WTC11 (cell line): ENCODE results near the gene RCOR3. TPM values are rescaled to one million over a fixed set of nuclear protein-coding genes. Genes with fewer than 3 reads are reported as not detected.

ENCODE experiments used
- ATAC-seq: fragments of 200-7000 bp; cut with Tn5 transposase; 2 replicates; pipeline ENCODE4 v1.10.0; 2021; ENCODE audit warnings: mild to moderate bottlenecking, moderate library complexity
- CTCF ChIA-PET: fragments of 300-600 bp; sonication (Branson Sonifier 250); formaldehyde crosslinking; loops from one replicate; lab custom pipeline; 2021; ENCODE audit warnings: antibody characterized with exemption; lab: Charles Lee
- POLR2A ChIA-PET: fragments of 350-600 bp; sonication (Branson Sonifier 250); formaldehyde crosslinking; loops from one replicate; lab custom pipeline; 2021; ENCODE audit warnings: antibody characterized with exemption; lab: Charles Lee
- DNase-seq: peaks from one replicate; pipeline ENCODE4 v3.0.0; 2021; ENCODE audit warnings: low spot score
- H3K27ac Mint-ChIP-seq: 2 replicates; pipeline ENCODE4 v1.8.0; 2021; ENCODE audit warnings: mixed read lengths
- H3K27me3 Mint-ChIP-seq: 2 replicates; pipeline ENCODE4 v1.8.0; 2021; ENCODE audit warnings: low read depth, mild to moderate bottlenecking, moderate library complexity, mixed read lengths
- H3K36me3 Mint-ChIP-seq: 2 replicates; pipeline ENCODE4 v1.8.0; 2021; ENCODE audit warnings: mixed read lengths
- H3K4me1 Mint-ChIP-seq: 2 replicates; pipeline ENCODE4 v1.8.0; 2022; ENCODE audit warnings: mixed read lengths
- H3K4me3 Mint-ChIP-seq: 2 replicates; pipeline ENCODE4 v1.8.0; 2021; ENCODE audit warnings: mild to moderate bottlenecking, moderate library complexity, mixed read lengths
- H3K9me3 Mint-ChIP-seq: 2 replicates; pipeline ENCODE4 v1.8.0; 2021; ENCODE audit warnings: mixed read lengths
- CREM ChIP-seq: sonication (generic); formaldehyde crosslinking; IDR thresholded peaks from 2 replicates; pipeline ENCODE4 v1.8.1; 2022; ENCODE audit warnings: mild to moderate bottlenecking, missing genetic modification reagents, moderate library complexity
- ELF4 ChIP-seq: sonication (generic); formaldehyde crosslinking; IDR thresholded peaks from 2 replicates; pipeline ENCODE4 v1.8.1; 2022; ENCODE audit warnings: low read depth, mild to moderate bottlenecking, moderate library complexity, missing genetic modification reagents
- FOXP1 ChIP-seq: sonication (generic); formaldehyde crosslinking; IDR thresholded peaks from 2 replicates; pipeline ENCODE4 v1.8.0; 2022; ENCODE audit warnings: missing genetic modification reagents, mild to moderate bottlenecking, moderate library complexity, borderline replicate concordance
- GABPB1 ChIP-seq: sonication (generic); formaldehyde crosslinking; IDR thresholded peaks from 2 replicates; pipeline ENCODE4 v1.8.1; 2023; ENCODE audit warnings: mild to moderate bottlenecking, missing genetic modification reagents
- GTF2I ChIP-seq: fragments of 250-450 bp; sonication (Bioruptor Pico); conservative IDR thresholded peaks from 2 replicates; pipeline ENCODE4 v1.4.0; 2021; ENCODE audit warnings: mild to moderate bottlenecking
- HMGA2 ChIP-seq: fragments of 250-450 bp; sonication (Bioruptor Pico); IDR thresholded peaks from 2 replicates; pipeline ENCODE4 v1.4.0; 2021; ENCODE audit warnings: mild to moderate bottlenecking, moderate library complexity
- IRF2 ChIP-seq: sonication (generic); formaldehyde crosslinking; IDR thresholded peaks from 2 replicates; pipeline ENCODE4 v1.8.0; 2022; ENCODE audit warnings: low read depth, missing genetic modification reagents, borderline replicate concordance
- JUN ChIP-seq: sonication (generic); formaldehyde crosslinking; IDR thresholded peaks from 2 replicates; pipeline ENCODE4 v1.8.0; 2023; ENCODE audit warnings: mild to moderate bottlenecking, missing genetic modification reagents
- KAT7 ChIP-seq: sonication (generic); formaldehyde crosslinking; IDR thresholded peaks from 2 replicates; pipeline ENCODE4 v1.8.1; 2023; ENCODE audit warnings: missing genetic modification reagents, mild to moderate bottlenecking, borderline replicate concordance
- NFATC4 ChIP-seq: fragments of 250-450 bp; sonication (Bioruptor Pico); IDR thresholded peaks from 2 replicates; pipeline ENCODE4 v1.9.0; 2021; ENCODE audit warnings: mild to moderate bottlenecking
- NFE2L1 ChIP-seq: sonication (generic); formaldehyde crosslinking; IDR thresholded peaks from 2 replicates; pipeline ENCODE4 v1.8.1; 2023; ENCODE audit warnings: missing genetic modification reagents
- OVOL2 ChIP-seq: fragments of 250-450 bp; sonication (Bioruptor Pico); IDR thresholded peaks from 2 replicates; pipeline ENCODE4 v1.9.0; 2021; ENCODE audit warnings: mild to moderate bottlenecking, borderline replicate concordance
- SMAD3 ChIP-seq: sonication (generic); formaldehyde crosslinking; IDR thresholded peaks from 2 replicates; pipeline ENCODE4 v1.8.0; 2022; ENCODE audit warnings: missing genetic modification reagents, mild to moderate bottlenecking, borderline replicate concordance
- TCF7 ChIP-seq: sonication (generic); formaldehyde crosslinking; IDR thresholded peaks from 2 replicates; pipeline ENCODE4 v1.8.0; 2022; ENCODE audit warnings: mild to moderate bottlenecking, low read depth, missing genetic modification reagents, moderate library complexity
- total RNA-seq: library from RNA; stranded (reverse); gene quantifications from 3 replicates; pipeline ENCODE4 v1.2.3, GENCODE V29; 2021
- TF ChIP-seq, protein P1 (sequence below): fragments of 200-600 bp; IDR thresholded peaks from 2 replicates; pipeline ENCODE4 v1.8.0; 2022; ENCODE audit warnings: antibody characterized with exemption
- TF ChIP-seq, protein P2 (sequence below): sonication (generic); formaldehyde crosslinking; IDR thresholded peaks from 2 replicates; pipeline ENCODE4 v1.8.0; 2023; ENCODE audit warnings: missing genetic modification reagents
- TF ChIP-seq, protein P3 (sequence below): fragments of 250-450 bp; sonication (Bioruptor Pico); IDR thresholded peaks from 2 replicates; pipeline ENCODE4 v2.1.2; 2022; ENCODE audit warnings: mild to moderate bottlenecking, moderate library complexity
- TF ChIP-seq, protein P4 (sequence below): sonication (generic); formaldehyde crosslinking; IDR thresholded peaks from 2 replicates; pipeline ENCODE4 v1.8.1; 2023; ENCODE audit warnings: mild to moderate bottlenecking, missing genetic modification reagents, moderate library complexity
- TF ChIP-seq, protein P5 (sequence below): fragments of 250-450 bp; sonication (Bioruptor Pico); IDR thresholded peaks from 2 replicates; pipeline ENCODE4 v1.9.0; 2021; ENCODE audit warnings: mild to moderate bottlenecking
- TF ChIP-seq, protein P6 (sequence below): sonication (generic); formaldehyde crosslinking; IDR thresholded peaks from 2 replicates; pipeline ENCODE4 v1.8.1; 2022; ENCODE audit warnings: missing genetic modification reagents, borderline replicate concordance

The RCOR3 gene
- total RNA-seq, 1 experiment from 2014 or later, result 35.9 TPM

DNA sequence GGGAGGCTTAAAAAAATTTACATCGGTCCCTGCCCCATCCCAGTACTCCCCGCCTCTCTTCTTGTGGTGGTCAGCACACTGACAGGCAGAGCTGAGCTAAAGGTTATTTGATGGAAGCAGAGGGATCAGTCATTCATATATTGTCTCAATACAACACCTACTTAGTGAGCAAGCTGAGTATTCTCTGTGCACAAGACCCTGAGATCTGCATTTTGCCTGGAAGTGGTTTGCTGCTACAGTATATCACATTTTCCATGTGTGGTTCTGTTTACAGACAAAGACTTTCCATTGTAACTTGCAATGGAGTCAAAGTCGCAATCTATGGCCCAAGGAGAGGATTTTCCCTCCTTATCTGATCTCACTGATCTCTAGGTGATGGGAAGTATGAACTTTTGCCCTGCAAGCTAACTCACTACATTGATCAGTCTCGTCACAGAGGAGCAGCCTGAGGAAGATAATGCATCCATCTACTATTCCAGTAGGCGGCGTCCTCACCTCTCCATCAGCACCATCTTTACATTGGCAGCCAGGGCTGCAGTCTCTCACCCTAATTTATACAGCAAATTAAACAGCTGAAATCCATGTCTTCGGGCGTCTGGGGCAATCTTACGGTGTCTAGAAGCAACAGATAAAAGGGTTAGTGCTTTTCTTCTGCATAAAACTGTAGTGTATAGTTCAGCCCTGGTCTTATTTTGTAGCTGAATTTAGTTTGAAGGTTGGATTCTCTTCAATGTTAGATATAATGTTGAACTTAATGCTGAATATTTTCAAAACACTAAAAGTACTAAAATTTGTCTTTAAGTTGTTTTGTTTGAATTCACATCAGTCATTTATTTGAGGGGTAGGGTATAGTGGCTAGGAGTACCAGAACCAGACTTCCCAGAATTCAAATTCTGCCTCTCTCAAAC, 64.2 kb downstream of the RCOR3 start:
- H3K4me1 Mint-ChIP-seq, result peaks cover 23% of the 10 kb centered on the region
- no peak overlapping the region for H3K4me3 Mint-ChIP-seq
- POLR2A ChIA-PET, result no interaction called here
- peaks cover 17% of the 10 kb centered on the region for H3K27me3 Mint-ChIP-seq
- no peak overlapping the region for H3K27ac Mint-ChIP-seq
- DNase-seq (peak; percentile 62), ATAC-seq (peak; percentile 75)
- no peaks in the 10 kb centered on the region for H3K9me3 Mint-ChIP-seq
- TF ChIP-seq, protein P1, sequence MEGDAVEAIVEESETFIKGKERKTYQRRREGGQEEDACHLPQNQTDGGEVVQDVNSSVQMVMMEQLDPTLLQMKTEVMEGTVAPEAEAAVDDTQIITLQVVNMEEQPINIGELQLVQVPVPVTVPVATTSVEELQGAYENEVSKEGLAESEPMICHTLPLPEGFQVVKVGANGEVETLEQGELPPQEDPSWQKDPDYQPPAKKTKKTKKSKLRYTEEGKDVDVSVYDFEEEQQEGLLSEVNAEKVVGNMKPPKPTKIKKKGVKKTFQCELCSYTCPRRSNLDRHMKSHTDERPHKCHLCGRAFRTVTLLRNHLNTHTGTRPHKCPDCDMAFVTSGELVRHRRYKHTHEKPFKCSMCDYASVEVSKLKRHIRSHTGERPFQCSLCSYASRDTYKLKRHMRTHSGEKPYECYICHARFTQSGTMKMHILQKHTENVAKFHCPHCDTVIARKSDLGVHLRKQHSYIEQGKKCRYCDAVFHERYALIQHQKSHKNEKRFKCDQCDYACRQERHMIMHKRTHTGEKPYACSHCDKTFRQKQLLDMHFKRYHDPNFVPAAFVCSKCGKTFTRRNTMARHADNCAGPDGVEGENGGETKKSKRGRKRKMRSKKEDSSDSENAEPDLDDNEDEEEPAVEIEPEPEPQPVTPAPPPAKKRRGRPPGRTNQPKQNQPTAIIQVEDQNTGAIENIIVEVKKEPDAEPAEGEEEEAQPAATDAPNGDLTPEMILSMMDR, result peak; percentile 39; the same call in 1 of the 2 replicates
- no peak for TF ChIP-seq ELF4 (CRISPR knock-in tag)
- no peak for TF ChIP-seq SMAD3 (CRISPR knock-in tag)
- TF ChIP-seq, protein P2, sequence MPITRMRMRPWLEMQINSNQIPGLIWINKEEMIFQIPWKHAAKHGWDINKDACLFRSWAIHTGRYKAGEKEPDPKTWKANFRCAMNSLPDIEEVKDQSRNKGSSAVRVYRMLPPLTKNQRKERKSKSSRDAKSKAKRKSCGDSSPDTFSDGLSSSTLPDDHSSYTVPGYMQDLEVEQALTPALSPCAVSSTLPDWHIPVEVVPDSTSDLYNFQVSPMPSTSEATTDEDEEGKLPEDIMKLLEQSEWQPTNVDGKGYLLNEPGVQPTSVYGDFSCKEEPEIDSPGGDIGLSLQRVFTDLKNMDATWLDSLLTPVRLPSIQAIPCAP (CRISPR knock-in tag), result no peak
- TF ChIP-seq, all 79 proteins: peak for 1
- CTCF ChIA-PET, result interaction anchor here (0.6 to 2.0 kb wide), 33 partner anchors 8 to 824 kb away, joined by 3 to 33 read pairs (median 4); partner anchors contain the start of genes NEK2 and RD3
- H3K36me3 Mint-ChIP-seq, result no peaks in the 10 kb centered on the region

DNA sequence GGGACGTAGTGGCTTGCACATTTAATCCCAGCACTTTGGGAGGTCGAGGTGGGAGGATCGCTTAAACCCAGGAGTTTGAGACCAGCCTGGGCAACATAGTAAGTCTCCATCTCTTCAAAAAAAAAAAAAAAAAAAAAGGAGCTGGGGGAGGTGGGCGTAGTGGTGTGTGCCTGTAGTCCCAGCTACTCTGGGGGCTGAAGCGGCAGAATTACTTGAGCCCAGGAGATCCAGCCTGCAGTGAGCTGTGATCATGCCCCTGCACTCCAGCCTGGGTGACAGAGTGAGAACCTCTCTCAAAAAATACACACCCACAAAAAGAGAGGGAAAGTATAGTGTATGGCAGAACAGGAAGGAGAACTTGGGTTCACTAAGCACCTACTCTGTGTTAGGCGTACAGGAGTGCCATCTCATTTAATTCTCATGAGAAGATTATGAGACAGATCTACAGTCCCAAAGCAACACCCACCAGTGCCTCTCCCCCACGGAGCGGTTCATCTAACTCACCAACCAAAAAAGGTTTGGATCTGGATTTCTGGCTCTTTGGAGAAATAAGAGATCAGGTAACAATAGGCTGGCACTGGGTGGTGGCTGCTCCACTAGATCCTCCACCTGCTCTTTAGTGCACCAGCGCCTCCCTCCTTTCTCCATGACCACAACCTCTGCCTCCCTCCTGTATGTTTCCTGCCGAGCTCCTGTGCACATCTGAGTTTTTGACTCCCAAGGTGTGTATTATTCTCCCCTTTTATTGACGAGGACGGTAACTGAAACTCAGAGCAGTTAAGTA, 66.0 kb downstream of the RCOR3 start:
- TF ChIP-seq NFE2L1 (CRISPR knock-in tag), result no peak
- no peak for TF ChIP-seq ELF4 (CRISPR knock-in tag)
- TF ChIP-seq TCF7 (CRISPR knock-in tag), result no peak
- TF ChIP-seq, protein P3, sequence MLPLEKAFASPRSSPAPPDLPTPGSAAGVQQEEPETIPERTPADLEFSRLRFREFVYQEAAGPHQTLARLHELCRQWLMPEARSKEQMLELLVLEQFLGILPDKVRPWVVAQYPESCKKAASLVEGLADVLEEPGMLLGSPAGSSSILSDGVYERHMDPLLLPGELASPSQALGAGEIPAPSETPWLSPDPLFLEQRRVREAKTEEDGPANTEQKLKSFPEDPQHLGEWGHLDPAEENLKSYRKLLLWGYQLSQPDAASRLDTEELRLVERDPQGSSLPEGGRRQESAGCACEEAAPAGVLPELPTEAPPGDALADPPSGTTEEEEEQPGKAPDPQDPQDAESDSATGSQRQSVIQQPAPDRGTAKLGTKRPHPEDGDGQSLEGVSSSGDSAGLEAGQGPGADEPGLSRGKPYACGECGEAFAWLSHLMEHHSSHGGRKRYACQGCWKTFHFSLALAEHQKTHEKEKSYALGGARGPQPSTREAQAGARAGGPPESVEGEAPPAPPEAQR, result no peak
- TF ChIP-seq GABPB1 (CRISPR knock-in tag), result no peak
- TF ChIP-seq, protein P4, sequence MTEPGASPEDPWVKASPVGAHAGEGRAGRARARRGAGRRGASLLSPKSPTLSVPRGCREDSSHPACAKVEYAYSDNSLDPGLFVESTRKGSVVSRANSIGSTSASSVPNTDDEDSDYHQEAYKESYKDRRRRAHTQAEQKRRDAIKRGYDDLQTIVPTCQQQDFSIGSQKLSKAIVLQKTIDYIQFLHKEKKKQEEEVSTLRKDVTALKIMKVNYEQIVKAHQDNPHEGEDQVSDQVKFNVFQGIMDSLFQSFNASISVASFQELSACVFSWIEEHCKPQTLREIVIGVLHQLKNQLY (CRISPR knock-in tag), result no peak
- TF ChIP-seq, protein P5, sequence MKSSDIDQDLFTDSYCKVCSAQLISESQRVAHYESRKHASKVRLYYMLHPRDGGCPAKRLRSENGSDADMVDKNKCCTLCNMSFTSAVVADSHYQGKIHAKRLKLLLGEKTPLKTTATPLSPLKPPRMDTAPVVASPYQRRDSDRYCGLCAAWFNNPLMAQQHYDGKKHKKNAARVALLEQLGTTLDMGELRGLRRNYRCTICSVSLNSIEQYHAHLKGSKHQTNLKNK (CRISPR knock-in tag), result no peak
- no peak for TF ChIP-seq JUN
- TF ChIP-seq, protein P6, sequence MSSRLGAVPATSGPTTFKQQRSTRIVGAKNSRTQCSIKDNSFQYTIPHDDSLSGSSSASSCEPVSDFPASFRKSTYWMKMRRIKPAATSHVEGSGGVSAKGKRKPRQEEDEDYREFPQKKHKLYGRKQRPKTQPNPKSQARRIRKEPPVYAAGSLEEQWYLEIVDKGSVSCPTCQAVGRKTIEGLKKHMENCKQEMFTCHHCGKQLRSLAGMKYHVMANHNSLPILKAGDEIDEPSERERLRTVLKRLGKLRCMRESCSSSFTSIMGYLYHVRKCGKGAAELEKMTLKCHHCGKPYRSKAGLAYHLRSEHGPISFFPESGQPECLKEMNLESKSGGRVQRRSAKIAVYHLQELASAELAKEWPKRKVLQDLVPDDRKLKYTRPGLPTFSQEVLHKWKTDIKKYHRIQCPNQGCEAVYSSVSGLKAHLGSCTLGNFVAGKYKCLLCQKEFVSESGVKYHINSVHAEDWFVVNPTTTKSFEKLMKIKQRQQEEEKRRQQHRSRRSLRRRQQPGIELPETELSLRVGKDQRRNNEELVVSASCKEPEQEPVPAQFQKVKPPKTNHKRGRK (CRISPR knock-in tag), result no peak
- no peak for TF ChIP-seq NFATC4 (CRISPR knock-in tag)
- no peak for TF ChIP-seq OVOL2 (CRISPR knock-in tag)
- no peak for TF ChIP-seq IRF2 (CRISPR knock-in tag)
- TF ChIP-seq, protein P2 (CRISPR knock-in tag), result no peak
- no peak for TF ChIP-seq HMGA2
- no peak for TF ChIP-seq KAT7 (CRISPR knock-in tag)
- TF ChIP-seq FOXP1, result no peak
- no peak for TF ChIP-seq GTF2I (CRISPR knock-in tag)
- no peak for TF ChIP-seq CREM (CRISPR knock-in tag)
- Mint-ChIP-seq H3K27ac (no peak overlapping the region), H3K27me3 (peaks cover 17% of the 10 kb centered on the region), H3K36me3 (no peaks in the 10 kb centered on the region), H3K9me3 (no peaks in the 10 kb centered on the region), H3K4me3 (peak overlapping the region; percentile 75), H3K4me1 (peaks cover 38% of the 10 kb centered on the region)
- DNase-seq (no peak), ATAC-seq (no peak)
- CTCF ChIA-PET, result interaction anchor here (0.7 to 2.5 kb wide), 4 partner anchors 22 to 191 kb away, joined by 4 to 14 read pairs (median 4); partner anchors contain the start of gene KCNH1
- POLR2A ChIA-PET, result no interaction called here
